Stimulated activated naive CD8-positive, alpha-beta T cell treated with anti-CD3 and anti-CD28 coated beads, Interleukin-15, amount 100 ng/mL, for 72 hours (primary cell): ENCODE results near the gene EPB41L2.

ENCODE experiments used
- ATAC-seq: fragments of 150-1000 bp; cut with Tn5 transposase; 2 replicates; pipeline ENCODE4 v1.10.0; 2021; ENCODE audit warnings: mild to moderate bottlenecking, moderate library complexity
- DNase-seq, 2 donors: peaks; one replicate each; pipeline ENCODE4 v3.0.0; 2021 to 2022
- H3K27ac Mint-ChIP-seq, 2 donors: one replicate each; pipeline ENCODE4 v1.8.0; 2022; ENCODE audit warnings: mild to moderate bottlenecking in 2 of 2, mixed read lengths in 2 of 2, moderate library complexity in 2 of 2
- H3K27me3 Mint-ChIP-seq: one replicate; pipeline ENCODE4 v1.8.0; 2022; ENCODE audit warnings: mixed read lengths
- H3K4me1 Mint-ChIP-seq: one replicate; pipeline ENCODE4 v1.8.0; 2022; ENCODE audit warnings: mild to moderate bottlenecking, mixed read lengths
- H3K4me3 Mint-ChIP-seq, 2 donors: one replicate each; pipeline ENCODE4 v1.8.0; 2022; ENCODE audit warnings: mild to moderate bottlenecking in 2 of 2, mixed read lengths in 2 of 2, moderate library complexity in 1 of 2
- H3K9me3 Mint-ChIP-seq, 2 donors: one replicate each; pipeline ENCODE4 v1.8.0; 2022; ENCODE audit warnings: mixed read lengths in 2 of 2

Gene EPB41L2

DNA sequence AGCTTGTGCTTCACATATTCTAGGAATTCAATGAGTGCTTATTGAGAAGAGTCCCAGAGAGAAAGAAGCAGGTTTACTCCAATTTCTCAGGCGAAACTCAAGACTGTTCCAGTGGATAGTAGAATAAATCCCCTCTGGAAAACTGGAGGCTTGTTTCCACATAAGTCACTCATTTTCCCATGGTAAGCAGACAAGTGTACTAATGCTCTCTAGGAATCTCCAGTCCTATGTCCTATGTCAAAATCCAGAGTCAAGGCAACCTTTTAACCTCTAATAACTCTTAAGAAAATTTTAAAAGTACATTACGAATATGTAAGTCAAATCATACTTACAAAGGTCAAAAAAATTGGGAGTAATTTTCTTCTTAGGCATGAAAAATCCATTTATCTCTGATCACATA lies 200.7 kb downstream of the EPB41L2 start:
- Mint-ChIP-seq H3K4me1 (no peaks in the 10 kb centered on the region), H3K9me3 (no peaks in the 10 kb centered on the region), H3K4me3 (no peak overlapping the region), H3K27ac (no peak overlapping the region), H3K27me3 (no peaks in the 10 kb centered on the region)
- ATAC-seq, result no peak
- no peak for DNase-seq

DNA sequence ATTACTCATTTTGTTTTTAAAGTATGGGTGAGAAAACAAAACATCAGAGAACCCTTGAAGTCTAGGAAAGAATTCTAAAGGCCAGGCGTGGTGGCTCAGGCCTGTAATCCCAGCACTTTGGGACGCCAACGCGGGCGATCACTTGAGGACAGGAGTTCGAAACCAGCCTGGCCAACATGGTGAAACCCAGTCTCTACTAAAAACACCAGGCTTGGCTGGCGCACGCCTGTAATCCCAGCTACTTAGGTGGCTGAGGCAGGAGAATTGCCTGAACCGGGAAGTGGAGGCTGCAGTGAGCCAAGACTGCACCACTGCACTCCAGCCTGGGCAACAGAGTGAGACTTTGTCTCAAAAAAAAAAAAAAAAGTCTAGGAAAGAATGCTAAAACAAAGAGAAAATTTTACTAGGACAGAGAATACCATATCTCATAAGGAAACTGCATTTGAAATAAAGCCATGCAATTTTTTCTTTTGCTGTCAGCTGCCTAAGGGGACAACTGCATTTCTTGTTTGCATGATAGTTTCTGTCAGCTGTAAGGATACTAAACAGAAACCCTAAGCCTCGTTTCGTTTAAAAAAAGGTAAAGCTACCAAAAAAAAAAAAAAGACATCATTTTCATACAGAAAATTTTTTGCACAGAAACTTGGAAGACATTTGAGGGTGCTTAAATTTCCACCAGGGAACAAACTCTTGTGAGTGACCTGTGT lies 203.7 kb downstream of the EPB41L2 start:
- H3K27me3 Mint-ChIP-seq, result no peaks in the 10 kb centered on the region
- no peak overlapping the region for H3K4me3 Mint-ChIP-seq
- H3K9me3 Mint-ChIP-seq, result no peaks in the 10 kb centered on the region
- ATAC-seq, result no peak
- no peak for DNase-seq
- H3K4me1 Mint-ChIP-seq, result no peaks in the 10 kb centered on the region
- H3K27ac Mint-ChIP-seq, result no peak overlapping the region

DNA sequence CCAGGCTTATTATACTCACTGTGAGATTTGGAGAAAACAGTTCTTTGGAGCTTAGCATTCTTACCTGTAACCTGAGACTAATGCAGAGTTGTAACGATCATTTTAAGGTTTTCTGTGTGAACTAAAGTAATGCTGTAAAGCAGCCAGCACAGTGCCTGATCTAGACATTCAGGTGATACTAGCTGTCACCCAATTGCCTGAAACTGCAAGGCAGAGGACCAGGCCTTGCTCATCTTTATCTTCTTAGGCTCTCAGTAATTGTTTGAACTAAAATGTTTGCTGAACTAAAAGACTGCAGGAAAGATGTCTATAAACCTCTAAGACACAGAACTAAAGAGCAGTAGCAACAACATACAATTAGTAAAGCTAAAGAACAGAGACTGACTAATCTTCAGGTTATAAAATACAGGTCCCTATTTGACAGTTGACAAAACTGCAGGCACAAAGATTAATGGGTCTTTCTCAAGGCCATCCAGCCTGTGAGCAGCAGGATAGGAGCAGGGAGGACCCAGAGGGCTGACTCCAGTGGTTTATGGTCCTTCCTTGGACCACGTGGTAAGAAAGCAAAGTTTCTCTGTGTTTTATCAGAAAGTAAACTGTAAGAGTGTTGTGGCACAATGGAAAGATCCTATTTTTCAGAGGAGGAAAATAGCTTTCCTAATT lies 204.4 kb downstream of the EPB41L2 start:
- Mint-ChIP-seq H3K4me3 (no peak overlapping the region), H3K9me3 (no peaks in the 10 kb centered on the region), H3K27me3 (no peaks in the 10 kb centered on the region), H3K27ac (peak overlapping the region in 1 of 2 donors; percentile 44), H3K4me1 (no peaks in the 10 kb centered on the region)
- DNase-seq (no peak), ATAC-seq (no peak)

- no peaks in the 10 kb centered on the region for H3K27me3 Mint-ChIP-seq
- DNase-seq (no peak), ATAC-seq (no peak)
- no peak overlapping the region for H3K4me3 Mint-ChIP-seq
- H3K9me3 Mint-ChIP-seq, result no peaks in the 10 kb centered on the region
- no peaks in the 10 kb centered on the region for H3K4me1 Mint-ChIP-seq
- H3K27ac Mint-ChIP-seq, result no peak overlapping the region
These were observed 205.0 kb downstream of the EPB41L2 start for GRCh38 chr6:130858054-130858453.

DNA sequence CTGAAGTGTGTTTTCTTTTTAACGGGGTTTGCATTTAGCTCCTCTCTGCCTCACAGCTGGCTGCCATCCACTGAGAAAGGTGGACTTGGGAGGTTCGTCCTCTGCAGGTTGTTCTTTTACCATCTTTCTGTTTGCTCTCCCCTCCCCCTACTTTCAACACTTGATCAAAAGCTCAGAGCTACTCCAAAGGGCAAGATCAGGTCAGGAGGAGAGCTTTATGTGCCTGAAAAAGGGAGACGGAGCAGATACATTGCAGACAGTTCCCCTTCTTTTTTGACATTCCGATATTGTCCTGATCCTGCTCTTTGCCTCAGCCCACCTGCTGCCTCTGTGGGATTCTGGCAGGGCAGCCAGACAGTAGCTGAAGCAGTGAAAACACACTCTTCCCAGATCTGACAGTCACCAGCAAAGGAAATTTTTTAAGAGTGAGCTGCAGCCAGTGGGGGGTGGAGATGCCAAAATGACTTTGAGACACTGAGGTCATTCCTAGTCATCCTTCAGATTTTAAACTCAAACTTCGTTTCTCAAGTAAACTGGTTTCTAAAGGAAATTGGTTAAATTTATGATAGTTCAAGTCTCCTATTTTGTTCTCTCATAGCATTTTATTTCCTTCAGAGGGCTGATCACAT lies 209.4 kb downstream of the EPB41L2 start:
- Mint-ChIP-seq H3K4me3 (no peak overlapping the region), H3K27me3 (no peaks in the 10 kb centered on the region), H3K27ac (no peak overlapping the region), H3K4me1 (peaks cover 4% of the 10 kb centered on the region), H3K9me3 (no peaks in the 10 kb centered on the region)
- DNase-seq (no peak), ATAC-seq (no peak)

GRCh38 chr6:130852844-130853554 lies 210.0 kb downstream of the EPB41L2 start:
- Mint-ChIP-seq H3K4me3 (no peak overlapping the region), H3K27ac (no peak overlapping the region), H3K27me3 (no peaks in the 10 kb centered on the region), H3K9me3 (no peaks in the 10 kb centered on the region), H3K4me1 (peaks cover 4% of the 10 kb centered on the region)
- ATAC-seq (no peak), DNase-seq (no peak)

GRCh38 chr6:130851026-130851425 lies 212.0 kb downstream of the EPB41L2 start:
- peaks cover 4% of the 10 kb centered on the region for H3K4me1 Mint-ChIP-seq

DNA sequence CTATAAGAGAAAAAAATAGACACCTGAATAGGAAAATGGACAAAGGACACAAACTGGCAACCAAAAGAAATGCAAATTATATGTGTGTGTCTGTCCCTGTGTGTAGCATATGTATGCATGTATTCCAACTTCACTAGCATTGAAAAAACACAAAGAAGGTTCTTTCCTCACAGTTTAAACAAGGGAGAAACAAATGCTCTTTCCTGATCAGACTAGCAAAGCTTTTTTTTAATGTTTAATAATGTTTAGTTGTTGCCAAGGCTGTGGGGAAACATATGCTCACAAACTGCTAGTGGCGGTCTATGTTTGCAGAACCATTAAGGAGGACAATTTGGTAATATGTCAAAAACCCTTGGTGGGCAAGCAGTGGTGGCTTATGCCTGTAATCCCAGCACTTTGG lies 213.5 kb downstream of the EPB41L2 start:
- Mint-ChIP-seq H3K9me3 (no peaks in the 10 kb centered on the region), H3K4me1 (peaks cover 4% of the 10 kb centered on the region), H3K27ac (no peak overlapping the region), H3K27me3 (no peaks in the 10 kb centered on the region), H3K4me3 (no peak overlapping the region)
- no peak for ATAC-seq
- DNase-seq, result no peak

More at GRCh38 chr6:130851026-130851425, 212.0 kb downstream of the EPB41L2 start:
- no peak overlapping the region for H3K27ac Mint-ChIP-seq
- ATAC-seq, result no peak
- no peaks in the 10 kb centered on the region for H3K27me3 Mint-ChIP-seq
- H3K9me3 Mint-ChIP-seq, result no peaks in the 10 kb centered on the region
- no peak for DNase-seq
- no peak overlapping the region for H3K4me3 Mint-ChIP-seq

GRCh38 chr6:130848945-130849344 lies 214.1 kb downstream of the EPB41L2 start:
- H3K27me3 Mint-ChIP-seq, result no peaks in the 10 kb centered on the region
- DNase-seq, result peak in 1 of 2 donors; percentile 19
- no peak overlapping the region for H3K4me3 Mint-ChIP-seq
- peak overlapping the region; percentile 37 to 77 for H3K27ac Mint-ChIP-seq
- H3K9me3 Mint-ChIP-seq, result no peaks in the 10 kb centered on the region
- peak; percentile 94 for ATAC-seq
- H3K4me1 Mint-ChIP-seq, result peaks cover 4% of the 10 kb centered on the region

GRCh38 chr6:130847001-130847910 lies 215.8 kb downstream of the EPB41L2 start:
- Mint-ChIP-seq H3K4me3 (no peak overlapping the region), H3K4me1 (peaks cover 4% of the 10 kb centered on the region), H3K9me3 (no peaks in the 10 kb centered on the region), H3K27ac (peak overlapping the region in 1 of 2 donors; percentile 50), H3K27me3 (no peaks in the 10 kb centered on the region)
- DNase-seq (no peak), ATAC-seq (no peak)

DNA sequence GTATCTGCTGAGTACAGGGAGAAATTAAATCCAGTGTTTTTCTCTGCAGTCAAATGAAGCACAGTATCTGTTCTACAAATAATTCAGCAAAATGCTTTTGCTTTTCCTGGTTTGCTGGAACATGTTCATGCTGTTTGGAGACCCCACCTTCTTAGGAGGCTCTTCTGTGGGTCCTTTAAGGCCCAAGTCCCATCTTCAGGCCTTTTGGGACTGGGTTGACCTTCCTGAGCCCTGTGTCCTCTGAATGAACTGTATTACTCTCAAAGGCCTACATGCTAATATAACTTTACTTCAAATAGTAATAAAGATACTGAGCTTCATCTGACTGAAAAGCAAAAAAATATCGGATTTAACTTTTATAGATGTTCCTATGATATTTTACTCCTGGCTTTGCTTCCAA lies 216.5 kb downstream of the EPB41L2 start:
- no peak for DNase-seq

DNA sequence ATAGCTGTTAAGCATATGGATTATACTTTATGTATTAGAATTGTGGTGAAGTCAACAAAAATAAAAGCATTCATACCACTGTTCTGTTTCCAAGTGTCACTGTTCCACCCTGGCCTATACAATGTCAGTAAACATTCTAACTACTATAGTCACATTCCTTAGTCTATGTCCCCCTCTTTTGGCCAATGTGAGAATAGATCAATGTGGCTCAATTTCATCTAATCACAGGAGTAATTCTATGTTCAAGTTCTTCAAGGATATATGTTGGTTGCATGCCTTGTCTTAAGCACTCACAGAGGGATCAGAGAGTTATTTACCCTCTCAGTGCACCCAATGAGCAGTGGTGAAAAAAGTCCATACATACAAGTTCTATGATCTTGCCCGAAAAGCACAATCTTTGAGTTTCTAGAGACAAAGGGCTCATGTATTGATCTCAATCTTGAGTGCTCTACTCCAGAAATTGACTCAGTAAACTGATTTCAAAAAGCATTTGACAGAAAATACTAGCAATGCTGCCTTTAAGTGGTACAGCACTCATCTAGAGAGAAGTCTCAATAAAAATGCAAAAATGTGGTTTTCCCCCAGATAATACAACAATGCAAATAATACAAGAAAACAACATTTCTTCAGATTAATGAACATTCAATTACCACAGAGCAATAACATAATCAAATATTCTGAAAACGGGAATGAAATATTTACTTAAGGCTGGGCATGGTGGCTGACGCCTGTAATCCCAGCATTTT lies 219.3 kb downstream of the EPB41L2 start:
- peak; percentile 78 for ATAC-seq
- no peaks in the 10 kb centered on the region for H3K27me3 Mint-ChIP-seq
- no peak for DNase-seq
- no peak overlapping the region for H3K27ac Mint-ChIP-seq
- H3K4me3 Mint-ChIP-seq, result no peak overlapping the region
- no peaks in the 10 kb centered on the region for H3K4me1 Mint-ChIP-seq
- no peaks in the 10 kb centered on the region for H3K9me3 Mint-ChIP-seq

More for the DNA sequence above, 216.5 kb downstream of the EPB41L2 start:
- Mint-ChIP-seq H3K4me3 (no peak overlapping the region), H3K27ac (no peak overlapping the region), H3K4me1 (peaks cover 4% of the 10 kb centered on the region), H3K9me3 (no peaks in the 10 kb centered on the region), H3K27me3 (no peaks in the 10 kb centered on the region)
- ATAC-seq, result no peak

GRCh38 chr6:130841128-130841728 lies 221.8 kb downstream of the EPB41L2 start:
- DNase-seq (no peak), ATAC-seq (no peak)
- no peaks in the 10 kb centered on the region for H3K4me1 Mint-ChIP-seq
- no peak overlapping the region for H3K4me3 Mint-ChIP-seq
- no peaks in the 10 kb centered on the region for H3K9me3 Mint-ChIP-seq
- no peak overlapping the region for H3K27ac Mint-ChIP-seq
- no peaks in the 10 kb centered on the region for H3K27me3 Mint-ChIP-seq

- no peak overlapping the region for H3K27ac Mint-ChIP-seq
- no peaks in the 10 kb centered on the region for H3K4me1 Mint-ChIP-seq
- no peak for ATAC-seq
- DNase-seq, result no peak
- H3K27me3 Mint-ChIP-seq, result no peaks in the 10 kb centered on the region
- no peak overlapping the region for H3K4me3 Mint-ChIP-seq
- H3K9me3 Mint-ChIP-seq, result no peaks in the 10 kb centered on the region
These were observed 223.0 kb downstream of the EPB41L2 start for GRCh38 chr6:130840050-130840449.
